Activated naive CD4-positive, alpha-beta T cell treated with anti-CD3 and anti-CD28 coated beads, Interleukin-2, amount 10 ng/mL, durations not matched to agents 7 days and 5 days (primary cell): ENCODE measurements around the gene MARF1.
"Not testable (repeated sequence)": the region's sequence is repeated elsewhere in the genome, so short reads cannot be mapped to it uniquely, and the experiment has no call there.

Experiments
- CTCF ChIA-PET: fragments of 350-600 bp; sonication (Branson Sonifier 250); formaldehyde crosslinking; loops from one replicate; lab custom pipeline; 2021; ENCODE audit warnings: antibody characterized with exemption; lab: Charles Lee
- DNase-seq: peaks from one replicate; pipeline ENCODE4 v3.0.0-alpha.2; 2020
- H3K27ac Mint-ChIP-seq: one replicate; pipeline ENCODE4 v1.8.0; 2021; ENCODE audit warnings: mild to moderate bottlenecking, moderate library complexity, mixed read lengths
- H3K27me3 Mint-ChIP-seq: one replicate; pipeline ENCODE4 v1.8.0; 2021; ENCODE audit warnings: mild to moderate bottlenecking, mixed read lengths
- H3K36me3 Mint-ChIP-seq: one replicate; pipeline ENCODE4 v1.8.0; 2021; ENCODE audit warnings: mixed read lengths
- H3K4me1 Mint-ChIP-seq: one replicate; pipeline ENCODE4 v1.8.0; 2021; ENCODE audit warnings: mixed read lengths
- H3K4me3 Mint-ChIP-seq: one replicate; pipeline ENCODE4 v1.8.0; 2021; ENCODE audit warnings: mild to moderate bottlenecking, moderate library complexity, mixed read lengths
- H3K9me3 Mint-ChIP-seq: one replicate; pipeline ENCODE4 v1.8.0; 2021; ENCODE audit warnings: mixed read lengths

MARF1 gene

GRCh38 chr16:15621889-15622288, 21.1 kb downstream of the MARF1 start:
- H3K27ac Mint-ChIP-seq = peak overlapping the region; percentile 9
- H3K4me3 Mint-ChIP-seq = no peak overlapping the region
- peaks cover 60% of the 10 kb centered on the region for H3K36me3 Mint-ChIP-seq
- DNase-seq = no peak
- H3K4me1 Mint-ChIP-seq = no peaks in the 10 kb centered on the region
- H3K9me3 Mint-ChIP-seq = no peaks in the 10 kb centered on the region
- no peaks in the 10 kb centered on the region for H3K27me3 Mint-ChIP-seq
- CTCF ChIA-PET = interaction anchor here (0.7 kb wide), 1 partner anchor 49 kb away, joined by 6 read pairs; no protein-coding TSS in a partner anchor

DNA sequence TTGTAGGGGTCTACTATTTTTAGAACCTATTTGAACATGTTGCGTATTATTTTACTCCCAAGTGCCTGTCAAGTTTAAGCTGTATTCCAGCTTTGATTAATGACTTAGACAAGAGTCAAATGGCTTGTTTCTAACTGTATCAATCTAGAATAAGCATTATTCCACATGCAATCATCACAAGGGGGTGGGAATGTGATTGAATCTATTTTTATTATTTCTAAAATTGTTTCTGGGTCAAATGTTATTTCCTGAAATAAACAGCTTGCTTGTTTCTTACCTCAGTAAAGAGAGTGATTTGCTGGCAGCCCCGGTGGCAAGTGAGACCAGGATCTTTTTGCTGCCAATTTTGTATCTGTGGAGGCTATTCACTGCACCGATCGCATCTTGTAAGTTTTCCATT, 21.5 kb downstream of the MARF1 start:
- Mint-ChIP-seq H3K9me3 (no peaks in the 10 kb centered on the region), H3K36me3 (peaks cover 65% of the 10 kb centered on the region), H3K27me3 (no peaks in the 10 kb centered on the region), H3K4me3 (no peak overlapping the region), H3K4me1 (no peaks in the 10 kb centered on the region), H3K27ac (peak overlapping the region; percentile 9)
- no peak for DNase-seq
- CTCF ChIA-PET = no interaction called here

DNA sequence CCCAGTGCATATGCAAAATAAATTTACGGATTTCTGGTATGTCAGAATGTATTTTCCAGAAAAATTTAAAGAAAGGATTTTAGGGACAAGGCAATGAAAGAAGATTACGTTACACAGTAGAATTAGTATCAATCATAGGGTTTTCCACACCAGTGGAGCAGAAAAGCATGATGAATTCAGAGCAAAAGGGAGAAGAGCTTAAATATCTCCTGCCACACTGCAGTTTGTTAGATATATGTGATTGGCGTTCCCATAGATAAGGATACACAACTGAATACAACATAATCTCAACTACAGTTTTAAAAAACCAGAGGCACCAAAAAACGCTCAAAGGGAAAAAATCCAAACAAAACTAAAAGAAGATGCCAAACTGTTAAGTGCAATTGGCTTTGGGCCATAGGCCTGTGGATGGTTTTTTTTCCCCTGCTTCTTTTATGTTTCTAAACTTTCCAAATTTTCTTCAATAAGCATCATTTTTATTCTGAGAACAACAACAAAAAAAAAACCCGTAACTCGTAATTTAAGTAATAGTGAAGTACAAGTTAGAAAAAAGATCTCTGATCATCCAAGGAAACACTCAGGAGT, 22.3 kb downstream of the MARF1 start:
- Mint-ChIP-seq H3K9me3 (no peaks in the 10 kb centered on the region), H3K27me3 (no peaks in the 10 kb centered on the region), H3K36me3 (peaks cover 71% of the 10 kb centered on the region), H3K4me1 (no peaks in the 10 kb centered on the region), H3K4me3 (no peak overlapping the region), H3K27ac (no peak overlapping the region)
- DNase-seq = no peak
- CTCF ChIA-PET = no interaction called here

- Mint-ChIP-seq H3K4me3 (no peak overlapping the region), H3K36me3 (peaks cover 68% of the 10 kb centered on the region), H3K27ac (no peak overlapping the region), H3K27me3 (no peaks in the 10 kb centered on the region), H3K9me3 (no peaks in the 10 kb centered on the region), H3K4me1 (no peaks in the 10 kb centered on the region)
- CTCF ChIA-PET = no interaction called here
- DNase-seq = no peak
These were observed 24.6 kb downstream of the MARF1 start for GRCh38 chr16:15618392-15618791.

- H3K9me3 Mint-ChIP-seq = no peaks in the 10 kb centered on the region
- H3K27ac Mint-ChIP-seq = no peak overlapping the region
- no peak overlapping the region for H3K4me3 Mint-ChIP-seq
- H3K36me3 Mint-ChIP-seq = peaks cover 71% of the 10 kb centered on the region
- H3K27me3 Mint-ChIP-seq = no peaks in the 10 kb centered on the region
- H3K4me1 Mint-ChIP-seq = no peaks in the 10 kb centered on the region
- CTCF ChIA-PET = no interaction called here
- DNase-seq = no peak
These were observed 25.1 kb downstream of the MARF1 start for GRCh38 chr16:15617901-15618300.

- H3K4me3 Mint-ChIP-seq = no peak overlapping the region
- CTCF ChIA-PET = no interaction called here
- H3K27ac Mint-ChIP-seq = no peak overlapping the region
- H3K36me3 Mint-ChIP-seq = peaks cover 74% of the 10 kb centered on the region
- no peaks in the 10 kb centered on the region for H3K9me3 Mint-ChIP-seq
- H3K27me3 Mint-ChIP-seq = no peaks in the 10 kb centered on the region
- no peaks in the 10 kb centered on the region for H3K4me1 Mint-ChIP-seq
- no peak for DNase-seq
These were observed 26.3 kb downstream of the MARF1 start for GRCh38 chr16:15616475-15617165.

DNA sequence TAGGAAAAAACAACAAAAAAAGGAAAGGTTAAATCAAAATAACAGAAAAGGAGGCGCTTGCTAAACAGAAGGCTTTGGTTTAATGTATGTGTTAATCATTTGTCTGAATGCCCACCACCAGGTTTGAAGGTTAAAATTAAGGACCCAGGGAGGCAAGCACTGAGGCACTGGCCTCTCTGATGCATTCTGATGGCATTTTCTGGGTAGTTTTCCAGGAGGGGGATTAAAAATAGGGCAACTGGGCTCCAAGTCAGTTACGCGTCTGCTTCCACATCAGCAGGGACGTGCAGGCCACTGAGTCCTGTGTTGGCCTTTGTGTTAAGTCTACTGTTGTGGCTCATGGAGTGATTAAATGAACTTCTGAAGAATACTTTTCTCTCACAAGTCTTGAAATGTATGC, 26.9 kb downstream of the MARF1 start:
- DNase-seq = no peak
- Mint-ChIP-seq H3K4me3 (no peak overlapping the region), H3K9me3 (no peaks in the 10 kb centered on the region), H3K27ac (no peak overlapping the region), H3K27me3 (no peaks in the 10 kb centered on the region), H3K4me1 (no peaks in the 10 kb centered on the region), H3K36me3 (peaks cover 70% of the 10 kb centered on the region)
- CTCF ChIA-PET = no interaction called here

- CTCF ChIA-PET = no interaction called here
- H3K36me3 Mint-ChIP-seq = peaks cover 73% of the 10 kb centered on the region
- no peak for DNase-seq
- H3K27ac Mint-ChIP-seq = no peak overlapping the region
- H3K4me1 Mint-ChIP-seq = no peaks in the 10 kb centered on the region
- H3K4me3 Mint-ChIP-seq = no peak overlapping the region
- H3K9me3 Mint-ChIP-seq = no peaks in the 10 kb centered on the region
- H3K27me3 Mint-ChIP-seq = no peaks in the 10 kb centered on the region
These were observed 29.3 kb downstream of the MARF1 start for GRCh38 chr16:15613676-15614075.

DNA sequence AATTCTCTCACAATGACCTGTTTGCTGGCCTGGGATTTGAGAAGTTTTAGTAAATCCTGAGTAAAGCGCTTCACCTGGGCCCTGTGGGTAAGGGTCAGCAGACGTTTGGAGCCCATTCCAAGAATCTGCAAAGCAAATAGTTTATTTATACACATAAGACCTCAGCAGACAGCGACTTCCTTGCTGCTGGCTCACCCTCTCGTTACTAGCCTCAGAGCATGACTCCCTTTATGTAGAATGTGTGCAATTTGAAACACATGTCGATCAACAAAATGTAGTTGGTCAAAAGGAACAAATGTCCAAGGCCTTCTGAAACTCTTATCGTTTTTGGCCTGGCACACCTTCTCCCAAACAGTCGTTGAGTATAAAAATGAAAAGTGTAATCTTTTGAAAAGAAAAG, 31.3 kb downstream of the MARF1 start:
- DNase-seq = no peak
- H3K9me3 Mint-ChIP-seq = no peaks in the 10 kb centered on the region
- H3K4me3 Mint-ChIP-seq = no peak overlapping the region
- no peak overlapping the region for H3K27ac Mint-ChIP-seq
- peaks cover 69% of the 10 kb centered on the region for H3K36me3 Mint-ChIP-seq
- CTCF ChIA-PET = no interaction called here
- no peaks in the 10 kb centered on the region for H3K4me1 Mint-ChIP-seq
- H3K27me3 Mint-ChIP-seq = no peaks in the 10 kb centered on the region

DNA sequence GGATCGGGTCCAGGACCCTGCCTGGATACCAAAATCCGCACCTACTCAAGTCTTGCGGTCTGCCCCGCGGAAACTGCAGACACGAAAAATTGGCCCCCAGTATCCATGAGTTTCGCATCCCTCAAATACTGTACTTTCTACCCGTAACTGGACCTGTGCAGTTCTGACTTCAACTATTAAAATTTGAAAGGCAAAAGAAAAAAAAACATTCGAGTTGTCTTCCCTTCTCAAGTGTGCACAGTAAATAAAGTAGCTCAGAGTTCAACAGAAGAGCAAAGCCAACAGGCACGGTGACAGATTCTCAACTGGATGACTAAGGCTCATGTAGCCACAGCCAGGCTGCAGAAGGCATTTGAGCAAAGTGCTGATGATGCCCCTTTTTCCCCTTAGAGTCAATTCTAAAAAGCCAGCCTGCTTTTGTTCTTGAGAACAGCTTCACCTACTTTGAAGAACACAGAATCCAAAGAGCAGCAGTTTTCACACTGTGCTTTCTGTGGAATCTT, 32.5 kb downstream of the MARF1 start:
- H3K36me3 Mint-ChIP-seq = peaks cover 70% of the 10 kb centered on the region
- H3K4me1 Mint-ChIP-seq = no peaks in the 10 kb centered on the region
- no peaks in the 10 kb centered on the region for H3K27me3 Mint-ChIP-seq
- CTCF ChIA-PET = no interaction called here
- no peak overlapping the region for H3K4me3 Mint-ChIP-seq
- no peaks in the 10 kb centered on the region for H3K9me3 Mint-ChIP-seq
- H3K27ac Mint-ChIP-seq = no peak overlapping the region
- no peak for DNase-seq

- Mint-ChIP-seq H3K27ac (no peak overlapping the region), H3K9me3 (no peaks in the 10 kb centered on the region), H3K36me3 (peaks cover 68% of the 10 kb centered on the region), H3K4me3 (no peak overlapping the region), H3K27me3 (no peaks in the 10 kb centered on the region), H3K4me1 (no peaks in the 10 kb centered on the region)
- CTCF ChIA-PET = interaction anchor here (0.8 kb wide), 1 partner anchor 33 kb away, joined by 3 read pairs; no protein-coding TSS in a partner anchor
- DNase-seq = no peak
These were observed 33.7 kb downstream of the MARF1 start for GRCh38 chr16:15609286-15609649.

DNA sequence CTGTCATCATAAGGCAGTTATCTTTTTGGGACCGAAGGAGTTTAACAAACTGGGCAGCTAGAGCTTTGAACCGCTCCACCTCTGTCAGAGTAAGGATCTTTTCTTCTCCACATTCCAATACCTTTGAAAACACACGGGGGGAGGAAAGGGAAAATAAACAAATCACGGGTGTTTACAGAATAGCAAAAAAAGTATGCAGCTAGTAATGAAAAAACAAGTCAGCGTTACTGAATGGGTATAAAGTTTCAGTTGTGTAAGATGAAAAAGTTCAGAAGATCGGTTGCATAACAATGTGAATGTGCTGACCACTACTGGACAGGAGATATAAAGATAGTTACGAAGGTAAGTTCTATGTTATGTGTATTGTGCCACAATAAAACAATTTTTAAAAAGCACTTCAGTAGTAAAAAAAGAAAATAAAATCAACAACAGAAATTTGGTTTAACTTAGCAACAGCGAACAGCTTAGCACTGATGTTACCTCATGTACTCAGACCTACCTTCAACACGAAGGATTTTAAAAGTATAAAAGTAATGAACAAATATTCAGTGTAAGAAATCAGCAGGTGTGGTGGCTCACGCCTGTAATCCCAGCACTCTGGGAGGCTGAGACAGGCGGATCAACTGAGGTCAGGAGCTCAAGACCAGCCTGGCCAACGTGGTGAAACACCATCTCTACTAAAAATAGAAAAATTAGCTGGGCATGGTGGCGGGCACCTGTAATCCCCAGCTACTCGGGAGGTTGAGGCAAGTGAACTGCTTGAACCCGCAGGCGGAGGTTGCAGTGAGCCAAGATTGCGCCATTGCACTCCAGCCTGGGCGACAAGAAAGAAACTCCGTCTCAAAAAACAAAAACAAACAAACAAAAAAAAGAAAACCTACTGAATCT, 34.3 kb downstream of the MARF1 start:
- Mint-ChIP-seq H3K9me3 (no peaks in the 10 kb centered on the region), H3K27ac (no peak overlapping the region), H3K4me3 (no peak overlapping the region), H3K4me1 (no peaks in the 10 kb centered on the region), H3K36me3 (peaks cover 68% of the 10 kb centered on the region), H3K27me3 (no peaks in the 10 kb centered on the region)
- CTCF ChIA-PET = interaction anchor here (0.8 kb wide), 1 partner anchor 33 kb away, joined by 3 read pairs; no protein-coding TSS in a partner anchor
- DNase-seq = no peak

DNA sequence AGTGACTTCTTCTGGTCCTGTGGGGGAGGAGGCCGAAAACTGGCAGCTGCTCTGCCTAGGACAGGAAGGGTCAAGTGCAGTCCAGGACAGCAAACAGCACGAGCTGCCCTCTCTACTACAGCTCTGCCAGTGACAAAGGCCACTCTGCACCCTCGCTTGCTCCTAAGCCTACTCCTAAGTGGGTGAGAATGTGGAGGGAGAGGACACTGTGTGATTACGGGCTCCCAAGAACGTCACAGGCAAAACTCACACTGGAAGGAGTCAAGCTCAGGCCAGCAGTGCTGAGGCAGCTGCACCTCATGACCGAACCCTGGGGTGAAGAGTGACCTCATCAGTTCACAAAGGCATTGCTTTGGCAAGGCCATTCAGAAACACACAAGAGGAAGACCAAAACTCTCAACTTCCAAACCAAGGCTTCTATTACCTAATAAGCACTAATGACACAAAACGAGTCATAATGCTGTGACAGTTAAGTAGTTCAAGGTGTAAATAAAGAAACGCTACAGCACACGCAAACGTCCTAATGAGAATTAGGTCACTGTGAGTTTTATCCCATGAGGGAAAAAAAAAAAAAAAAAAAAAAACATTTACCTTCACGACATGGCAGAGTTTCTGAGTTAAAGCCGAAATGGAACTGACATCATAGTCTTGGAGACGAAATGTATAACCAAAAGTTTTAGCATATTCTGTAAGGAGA, 35.1 kb downstream of the MARF1 start:
- Mint-ChIP-seq H3K4me1 (no peaks in the 10 kb centered on the region), H3K4me3 (no peak overlapping the region), H3K27ac (peak overlapping the region; percentile 49), H3K27me3 (no peaks in the 10 kb centered on the region), H3K9me3 (no peaks in the 10 kb centered on the region), H3K36me3 (peaks cover 70% of the 10 kb centered on the region)
- CTCF ChIA-PET = no interaction called here
- no peak for DNase-seq

- H3K27me3 Mint-ChIP-seq, H3K4me3 Mint-ChIP-seq, DNase-seq, CTCF ChIA-PET, H3K4me1 Mint-ChIP-seq, H3K9me3 Mint-ChIP-seq: not testable (repeated sequence)
- peak overlapping the region; percentile 76 for H3K27ac Mint-ChIP-seq
- H3K36me3 Mint-ChIP-seq = peaks cover 69% of the 10 kb centered on the region
These were observed 35.7 kb downstream of the MARF1 start for GRCh38 chr16:15607221-15607699.
